GM21786 (cell line): ENCODE data around the gene C21orf58.
A peak's percentile ranks its signal among the peaks of the same experiment; 100 is the strongest.
"Not testable (repeated sequence)": the region's sequence is repeated elsewhere in the genome, so short reads cannot be mapped to it uniquely, and the experiment has no call there.

Experiments
- ATAC-seq: cut with Tn5 transposase; IDR thresholded peaks from one replicate; pipeline ENCODE4 v1.9.1; 2021; ENCODE audit not compliant: unreplicated experiment

Gene C21orf58

GRCh38 chr21:46323710-46324389, at the start of gene C21orf58, which contains the start of gene PCNT:
Gene C21orf58 (minus strand): TSS chr21:46323870. CDS start chr21:46322738, 1,132 bp downstream.
Gene PCNT (plus strand): TSS chr21:46324156. CDS start chr21:46324229, 73 bp downstream.
- peak; percentile 79 for ATAC-seq

DNA sequence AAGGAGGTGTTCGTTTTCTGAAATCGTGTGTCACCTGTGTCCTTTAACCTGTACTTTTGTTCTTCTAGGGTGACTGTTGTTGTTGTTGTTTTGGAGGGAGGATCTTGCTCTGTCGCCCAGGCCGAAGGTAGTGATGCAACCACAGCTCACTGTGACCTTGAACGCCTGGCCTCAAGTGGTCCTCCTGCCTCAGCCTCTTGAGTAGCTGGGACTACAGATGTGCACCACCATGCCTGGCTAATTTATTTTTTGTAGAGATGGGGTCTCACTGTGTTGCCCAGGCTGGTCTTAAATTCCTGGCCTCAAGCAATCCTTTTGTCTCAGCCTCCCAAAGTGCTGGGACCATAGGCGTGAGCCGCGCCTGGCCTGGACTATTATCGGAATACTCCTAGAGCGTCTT, 49.3 kb upstream of the C21orf58 start:
- not testable (repeated sequence) for ATAC-seq

DNA sequence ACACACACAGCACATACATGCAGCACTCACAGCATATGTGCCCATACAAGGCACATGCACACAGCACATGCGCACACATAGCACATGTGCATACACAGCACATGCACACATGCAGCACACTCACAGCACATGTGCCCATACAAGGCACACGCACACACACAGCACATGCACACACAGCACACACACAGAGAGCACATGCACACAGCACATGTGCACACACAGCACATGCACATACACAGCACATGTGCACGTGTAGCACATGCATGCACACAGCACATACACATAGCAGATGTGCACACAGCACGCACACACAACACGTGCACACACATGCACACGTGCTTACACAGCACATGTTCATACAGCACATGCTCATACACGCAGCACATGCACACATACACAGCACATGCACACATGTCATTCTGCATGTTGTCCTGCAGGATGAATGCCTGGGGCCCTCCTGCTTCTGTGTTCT, 48.4 kb upstream of the C21orf58 start:
- ATAC-seq: no peak

- no peak for ATAC-seq
These were observed 47.7 kb upstream of the C21orf58 start for GRCh38 chr21:46371204-46372013.

DNA sequence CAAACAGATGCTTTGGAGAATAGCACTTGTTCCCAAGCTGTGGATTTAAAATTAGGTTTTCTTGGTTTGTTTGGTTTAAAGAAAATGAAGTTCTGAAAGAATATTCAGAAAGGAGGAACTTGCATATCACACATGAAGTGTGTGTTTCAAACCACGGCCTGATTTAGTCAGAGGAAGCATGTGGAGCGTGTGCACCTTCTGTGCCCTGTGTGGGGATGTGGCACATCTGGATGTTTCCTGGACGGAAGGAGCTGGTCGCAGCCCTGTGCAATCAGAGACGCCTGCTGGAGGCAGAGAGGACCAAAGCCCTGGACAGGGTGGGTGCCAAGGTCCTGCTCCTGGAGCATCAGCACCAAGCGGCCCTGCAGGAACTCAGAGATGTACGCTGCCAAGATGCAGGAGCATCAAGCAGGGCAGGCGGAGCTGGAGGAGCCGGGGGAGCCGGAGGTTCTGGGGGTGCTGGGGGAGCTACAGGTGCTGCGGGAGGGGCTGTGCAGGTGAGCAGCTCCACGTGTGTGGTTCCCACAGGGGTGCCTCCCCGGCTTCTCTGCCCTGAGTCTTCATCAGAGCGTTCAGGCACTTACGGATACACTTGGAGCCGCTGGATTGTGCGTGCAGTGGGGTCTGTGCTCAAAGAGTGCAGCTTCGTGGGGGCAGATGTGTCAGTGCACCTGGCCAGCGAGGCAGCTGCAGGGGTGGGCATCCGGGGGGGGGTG, 46.0 kb upstream of the C21orf58 start:
- no peak for ATAC-seq

DNA sequence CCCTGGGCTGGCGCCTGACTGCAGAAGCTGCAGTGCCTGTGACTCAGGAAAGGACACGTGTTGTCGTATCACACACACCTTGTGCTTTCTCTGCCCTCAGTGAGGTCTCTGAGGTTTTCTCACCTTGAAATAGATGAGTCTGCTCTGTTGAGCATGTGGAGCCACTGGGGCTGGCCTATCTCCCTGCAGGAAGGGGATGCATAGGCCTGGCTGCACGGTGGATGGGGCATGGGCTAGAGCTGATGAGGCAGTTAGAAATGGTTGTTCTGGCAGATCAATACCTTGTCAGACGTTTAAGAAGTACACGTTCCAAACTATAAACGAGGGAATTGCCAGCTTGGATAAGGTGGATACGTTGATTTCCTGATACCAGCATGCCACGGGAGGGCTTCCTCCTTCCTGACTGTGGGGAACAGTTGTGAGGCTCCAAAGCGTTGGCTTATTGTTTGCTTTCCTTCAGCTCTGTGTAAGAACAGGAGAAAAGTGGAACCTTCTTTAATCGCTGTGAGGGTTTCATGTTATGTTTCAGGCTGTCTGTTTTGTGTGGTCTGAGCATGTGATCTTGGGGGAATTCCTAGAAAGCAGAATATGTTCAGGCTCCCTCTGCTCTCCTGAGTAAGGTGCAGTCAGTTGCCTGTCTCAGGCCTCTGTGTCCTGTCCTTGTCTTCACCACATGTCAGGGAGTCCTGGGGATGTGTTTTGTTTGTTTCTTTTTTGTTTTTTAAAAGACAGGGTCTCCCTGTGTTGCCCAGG, 45.0 kb upstream of the C21orf58 start:
- peak; percentile 63 for ATAC-seq

GRCh38 chr21:46366966-46367365, 43.3 kb upstream of the C21orf58 start:
- ATAC-seq: no peak

- ATAC-seq: no peak
These were observed 42.9 kb upstream of the C21orf58 start for GRCh38 chr21:46366561-46366960.

GRCh38 chr21:46366091-46366490, 42.4 kb upstream of the C21orf58 start:
- ATAC-seq: no peak

DNA sequence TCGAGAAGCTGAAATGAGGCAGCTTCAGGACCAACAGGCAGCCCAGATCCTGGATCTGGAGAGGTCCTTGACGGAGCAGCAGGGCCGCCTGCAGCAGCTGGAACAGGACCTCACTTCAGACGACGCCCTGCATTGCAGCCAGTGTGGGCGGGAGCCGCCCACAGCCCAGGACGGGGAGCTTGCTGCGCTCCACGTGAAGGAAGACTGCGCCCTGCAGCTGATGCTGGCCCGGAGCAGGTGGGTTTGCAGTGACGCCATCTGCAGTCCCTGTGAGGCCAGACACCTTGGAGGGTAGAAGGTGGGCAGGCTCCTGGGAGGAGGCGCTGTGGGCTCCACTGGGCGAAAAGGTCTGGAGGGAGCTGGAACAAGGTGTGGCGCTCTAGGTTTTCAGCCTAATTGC, 40.0 kb upstream of the C21orf58 start:
- no peak for ATAC-seq

DNA sequence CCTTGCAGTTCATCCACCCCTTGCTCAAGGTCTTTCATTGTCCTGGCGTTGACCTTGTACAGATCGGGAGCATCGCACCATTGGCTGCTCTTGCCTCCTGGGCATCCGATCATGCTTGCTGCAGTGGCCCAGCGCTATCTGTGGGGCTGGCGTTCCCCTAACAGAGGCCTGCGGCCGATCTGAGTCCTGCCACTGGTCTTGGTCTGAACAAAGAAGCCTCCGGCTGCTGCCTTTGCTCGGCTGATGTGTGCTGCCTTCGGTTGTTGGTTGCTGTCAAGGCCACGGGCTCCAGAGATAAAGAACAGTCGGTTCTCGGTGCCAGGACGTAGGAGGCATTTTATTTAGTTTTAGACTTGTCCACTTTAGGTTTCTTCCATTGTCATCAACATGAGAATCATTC, 39.3 kb upstream of the C21orf58 start:
- ATAC-seq: no peak

GRCh38 chr21:46361935-46362334, 38.3 kb upstream of the C21orf58 start:
- ATAC-seq: no peak

DNA sequence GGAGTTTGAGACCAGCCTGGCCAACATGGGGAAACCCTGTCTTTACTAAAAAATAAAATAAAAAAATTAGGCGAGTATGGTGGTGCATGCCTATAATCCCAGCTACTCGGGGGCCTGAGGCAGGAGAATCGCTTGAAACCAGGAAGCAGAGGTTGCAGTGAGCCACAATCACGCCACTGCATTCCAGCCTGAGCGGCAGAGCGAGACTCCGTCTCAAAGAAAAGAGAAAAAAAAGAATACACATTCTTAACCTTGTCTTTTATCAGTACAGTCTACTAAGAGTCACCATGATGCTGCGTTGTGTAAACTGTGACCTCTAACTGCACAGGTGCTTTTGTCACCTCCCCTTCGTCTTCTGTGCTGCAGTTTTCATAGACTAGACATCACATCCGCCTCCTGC, 37.5 kb upstream of the C21orf58 start:
- no peak for ATAC-seq

DNA sequence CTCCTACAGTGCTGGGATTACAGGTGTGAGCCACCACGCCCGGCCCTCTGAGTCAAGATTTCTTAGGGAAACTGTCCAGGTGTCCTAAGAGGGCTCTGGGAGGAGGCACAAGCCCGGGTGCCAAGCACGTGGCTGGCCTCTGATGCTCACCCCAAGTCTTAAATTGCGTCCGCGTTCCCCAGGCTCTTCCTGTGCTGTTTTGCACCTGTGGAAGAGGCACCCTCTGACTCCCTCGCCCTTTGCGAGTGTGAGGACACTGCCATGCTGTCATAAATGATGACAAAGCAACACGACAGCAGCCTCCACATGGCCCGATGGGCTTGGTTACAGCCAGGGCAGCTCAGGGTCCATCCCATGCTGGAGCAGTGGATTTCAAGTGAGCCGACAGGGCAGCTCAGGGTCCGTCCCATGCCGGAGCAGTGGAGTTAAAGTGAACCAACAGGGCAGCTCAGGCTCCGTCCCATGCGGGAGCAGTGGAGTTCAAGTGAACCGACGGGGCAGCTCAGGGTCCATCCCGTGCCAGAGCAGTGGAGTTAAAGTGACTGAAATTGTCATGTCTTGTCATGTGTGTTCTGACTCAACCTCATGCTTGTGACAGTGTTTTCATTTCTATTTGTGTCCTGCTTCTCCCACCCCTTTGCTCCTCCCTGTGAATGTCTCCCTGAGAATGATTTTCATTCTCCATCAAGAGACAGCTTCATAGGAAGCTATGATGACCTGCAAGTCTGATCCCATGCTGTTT, 34.2 kb upstream of the C21orf58 start:
- no peak for ATAC-seq

DNA sequence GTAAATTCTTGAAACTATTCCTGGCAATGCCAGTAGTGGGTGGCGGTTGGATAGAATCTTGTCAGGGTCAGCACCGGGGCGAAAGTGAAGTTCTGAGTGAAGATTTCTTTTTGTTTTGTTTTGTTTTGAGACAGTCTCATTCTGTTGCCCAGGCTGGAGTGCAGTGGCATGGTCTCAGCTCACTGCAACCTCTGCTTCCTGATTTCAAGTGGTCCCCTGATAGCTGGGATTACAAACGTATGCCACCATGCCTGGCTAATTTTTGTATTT, 33.6 kb upstream of the C21orf58 start:
- peak; percentile 33 for ATAC-seq

GRCh38 chr21:46356494-46357334, 33.0 kb upstream of the C21orf58 start:
- ATAC-seq: peak; percentile 35

DNA sequence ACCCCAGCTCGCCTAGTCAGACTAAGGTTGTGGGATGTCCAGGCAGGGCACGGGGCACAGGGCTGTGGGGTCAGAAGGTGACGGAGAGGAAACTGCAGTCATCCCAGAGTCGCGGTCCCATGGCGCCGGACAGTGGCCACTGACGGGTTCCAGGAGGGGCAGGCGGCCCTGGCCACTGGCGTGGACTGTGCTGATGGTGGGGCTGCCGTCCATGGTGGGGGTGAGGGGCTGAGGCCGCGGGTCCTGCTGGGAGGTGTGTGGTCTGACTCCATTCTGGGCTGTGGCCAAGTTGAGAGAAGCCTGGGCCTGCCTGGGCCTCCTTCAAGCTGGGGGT, 32.3 kb upstream of the C21orf58 start:
- ATAC-seq: no peak

- ATAC-seq: no peak
These were observed 31.7 kb upstream of the C21orf58 start for GRCh38 chr21:46355161-46356004.

GRCh38 chr21:46354518-46354917, 30.8 kb upstream of the C21orf58 start:
- ATAC-seq: no peak
